GM18519 (cell line): ENCODE results near the gene HCK.
"Not testable (repeated sequence)": the region's sequence is repeated elsewhere in the genome, so short reads cannot be mapped to it uniquely, and the experiment has no call there.

ENCODE experiments used
- ATAC-seq: cut with Tn5 transposase; IDR thresholded peaks from one replicate; pipeline ENCODE4 v1.9.1; 2021; ENCODE audit warnings: mild to moderate bottlenecking, moderate library complexity; ENCODE audit not compliant: unreplicated experiment, low FRiP score

HCK gene

GRCh38 chr20:32088759-32089158, 36.7 kb downstream of the HCK start:
- ATAC-seq: no peak

DNA sequence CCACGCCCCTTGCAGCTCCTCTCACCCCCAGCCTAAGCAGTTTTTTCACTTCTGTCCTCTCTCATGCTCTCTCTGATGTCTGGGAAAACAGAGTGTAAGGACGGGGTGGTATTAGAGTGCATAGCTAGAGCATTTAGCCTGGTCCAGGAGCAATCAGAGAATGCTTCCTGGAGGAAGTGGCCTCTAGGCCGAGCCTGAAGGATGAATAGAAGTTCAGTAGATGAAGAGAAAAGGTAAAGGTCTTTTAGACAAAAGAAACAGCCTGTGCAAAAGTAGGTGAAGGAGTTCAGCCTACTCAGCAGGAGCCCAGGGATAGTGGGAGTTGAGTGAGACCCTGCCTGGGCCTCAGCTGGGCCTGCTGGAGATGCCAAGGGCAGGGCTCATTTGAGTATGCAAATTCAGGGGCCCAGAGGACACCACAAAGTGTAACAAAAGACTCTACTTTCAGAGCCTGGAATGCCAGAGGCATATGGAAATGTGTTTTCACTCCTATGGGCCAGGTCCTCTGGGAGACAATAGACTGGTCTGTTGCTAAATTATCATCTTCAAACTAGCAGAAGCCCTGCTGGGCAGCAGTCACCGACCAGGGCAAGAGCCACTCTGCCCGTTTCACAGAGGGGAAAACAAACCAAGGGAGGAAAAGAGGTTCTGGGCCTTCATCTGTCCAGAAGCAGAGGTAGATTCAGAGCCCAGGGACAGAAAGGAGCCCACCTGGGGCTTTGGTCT, 37.8 kb downstream of the HCK start:
- no peak for ATAC-seq

DNA sequence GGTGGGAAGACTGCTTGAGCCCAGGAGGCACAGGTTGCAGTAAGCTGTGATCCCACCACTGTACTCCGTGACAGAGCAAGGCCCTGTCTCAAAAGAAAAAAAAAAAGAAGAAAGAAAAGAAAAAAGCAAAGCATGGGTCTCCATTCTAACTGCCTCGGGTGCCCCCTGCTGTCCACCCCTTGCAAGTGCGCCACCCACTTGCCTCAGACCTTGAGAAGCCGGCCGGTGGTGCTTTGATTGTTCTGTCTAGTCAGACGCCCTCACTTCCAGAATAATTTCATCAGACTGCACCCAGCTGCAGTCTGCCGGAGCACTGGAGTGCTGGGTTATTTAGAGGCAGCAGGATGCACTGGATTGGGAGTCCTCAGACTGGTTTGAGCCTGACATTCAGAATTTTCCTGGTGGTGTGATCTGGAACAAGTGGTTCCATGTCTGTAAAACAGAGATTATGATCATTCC, 39.9 kb downstream of the HCK start:
- no peak for ATAC-seq

DNA sequence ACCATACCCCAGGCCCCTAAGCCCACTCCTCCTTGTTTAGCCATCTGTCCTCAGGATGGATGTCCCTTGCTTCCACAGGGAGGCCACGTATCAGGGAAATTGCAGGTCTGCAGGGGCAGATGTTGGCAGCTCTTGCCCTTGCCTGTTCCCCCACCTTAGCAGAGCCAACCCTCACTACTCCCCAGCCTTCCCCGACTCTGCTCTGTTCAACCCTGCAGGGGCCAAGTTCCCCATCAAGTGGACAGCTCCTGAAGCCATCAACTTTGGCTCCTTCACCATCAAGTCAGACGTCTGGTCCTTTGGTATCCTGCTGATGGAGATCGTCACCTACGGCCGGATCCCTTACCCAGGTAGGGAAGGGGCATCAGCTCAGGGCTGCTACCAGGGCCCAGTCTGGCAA, 46.7 kb downstream of the HCK start:
- ATAC-seq: no peak

- ATAC-seq: no peak
Measured at GRCh38 chr20:32108814-32109391, 56.9 kb downstream of the HCK start.

DNA sequence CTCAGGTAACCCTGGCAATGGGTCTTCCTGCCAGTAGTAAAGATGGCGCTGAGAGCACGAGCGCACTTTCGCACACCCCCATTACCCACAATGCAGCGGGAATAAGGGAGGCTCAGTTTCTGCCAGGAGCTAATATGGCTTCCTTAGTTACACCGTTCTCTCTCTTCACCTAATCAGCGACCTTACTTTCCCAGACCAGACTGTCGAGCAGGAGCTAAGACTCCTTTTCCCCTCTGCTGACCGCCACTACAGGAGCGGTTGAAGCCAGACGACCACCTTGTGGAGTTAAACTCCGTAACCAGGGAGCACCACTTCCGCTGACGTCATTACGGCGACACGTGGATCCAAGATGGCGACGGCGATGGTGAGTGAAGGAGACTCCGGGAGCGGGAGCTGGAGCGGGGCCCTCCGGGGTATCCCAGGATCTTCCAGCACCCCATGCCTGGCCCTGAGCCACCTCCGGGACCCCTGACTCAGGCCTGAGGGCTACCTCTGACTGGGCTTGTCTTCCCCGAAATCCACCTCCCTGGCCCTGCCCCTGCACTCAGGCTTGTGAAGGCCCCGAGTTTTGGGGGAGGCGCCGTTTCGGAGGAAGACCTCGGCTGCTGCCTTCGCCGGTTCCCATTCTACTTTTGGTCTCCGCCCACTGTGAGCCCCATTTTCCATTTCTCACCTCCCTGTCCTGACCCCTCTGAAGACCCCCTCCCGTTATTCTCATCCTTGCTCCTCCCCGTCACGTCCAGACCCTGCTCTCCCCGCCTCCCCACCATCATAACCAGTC, 57.5 kb downstream of the HCK start, which contains the start of gene TM9SF4:
Gene TM9SF4, plus strand, starts transcription at position 323 of the 781 bp plus-strand sequence. Its CDS starts 27 bp downstream, at position 350.
- ATAC-seq: peak; percentile 56

DNA sequence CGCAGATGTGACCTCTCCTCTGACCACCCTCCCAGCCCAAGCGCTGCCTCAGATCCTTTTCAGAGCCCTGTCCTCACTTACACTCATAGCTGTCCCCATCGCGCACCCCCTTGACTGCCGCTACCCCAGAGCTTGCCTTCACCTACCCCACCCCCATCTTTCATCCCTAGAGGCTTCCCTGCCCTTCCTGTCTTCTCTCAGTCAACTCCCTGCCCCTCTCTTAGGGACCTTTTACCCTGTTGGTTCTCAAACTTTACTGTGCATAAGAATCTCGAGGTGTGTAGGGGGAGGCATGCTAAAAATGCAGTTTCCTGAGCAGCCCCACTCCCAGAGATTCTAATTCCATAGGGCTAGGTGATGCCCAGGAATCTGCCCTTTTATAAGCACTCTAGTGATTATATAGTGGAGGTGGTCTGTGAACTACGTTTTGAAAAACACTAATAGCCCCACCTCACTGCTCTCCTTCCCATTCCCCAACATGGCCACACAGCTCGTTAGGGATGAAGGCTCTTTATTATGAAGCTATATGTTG, 58.2 kb downstream of the HCK start:
- no peak for ATAC-seq

GRCh38 chr20:32110727-32111126, 58.7 kb downstream of the HCK start:
- no peak for ATAC-seq

DNA sequence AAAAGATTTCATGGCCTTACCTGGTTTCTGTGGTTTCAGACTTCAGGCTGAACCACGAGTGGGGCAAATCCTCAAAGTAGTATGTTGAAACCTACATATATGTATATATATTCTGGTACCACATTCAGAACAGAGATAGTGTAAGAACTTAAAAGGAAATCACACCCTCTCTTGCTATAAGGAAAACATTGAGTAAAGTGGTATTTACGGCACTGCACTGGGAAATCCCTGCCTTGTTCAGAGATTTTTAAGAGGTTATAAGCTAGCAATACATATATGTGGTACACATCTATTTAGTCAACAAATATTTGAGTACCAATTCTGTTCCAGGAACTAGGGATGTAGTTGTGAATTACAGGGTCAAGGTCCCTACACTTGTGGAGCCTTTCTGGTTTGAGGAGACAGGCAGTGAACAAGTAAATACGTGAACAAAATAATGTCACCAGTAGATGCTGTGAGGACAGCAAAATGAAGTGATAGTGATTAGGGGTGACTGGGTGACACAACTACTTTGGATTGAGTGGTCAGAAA, 59.2 kb downstream of the HCK start:
- ATAC-seq: no peak

DNA sequence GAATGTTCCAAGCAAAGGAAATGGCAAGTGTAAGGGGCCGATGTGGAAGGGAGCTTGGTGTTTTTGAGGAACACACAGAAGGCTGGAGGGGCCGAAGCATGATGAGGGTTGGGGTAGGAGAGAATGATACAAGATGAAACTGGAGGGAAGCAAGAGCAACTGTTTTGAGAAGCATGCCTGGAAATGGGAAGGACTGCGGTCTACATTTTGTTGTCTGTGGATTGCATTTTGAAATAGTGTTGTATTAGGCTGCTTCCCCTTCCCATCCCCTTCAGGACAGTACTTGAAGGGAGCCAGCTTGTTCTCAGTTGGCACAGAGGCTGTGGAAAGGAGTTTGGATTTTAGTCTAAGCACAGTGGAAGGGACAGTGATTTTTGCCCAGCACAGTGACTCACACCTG, 59.7 kb downstream of the HCK start:
- no peak for ATAC-seq

GRCh38 chr20:32112841-32113240, 60.8 kb downstream of the HCK start:
- ATAC-seq: no peak

DNA sequence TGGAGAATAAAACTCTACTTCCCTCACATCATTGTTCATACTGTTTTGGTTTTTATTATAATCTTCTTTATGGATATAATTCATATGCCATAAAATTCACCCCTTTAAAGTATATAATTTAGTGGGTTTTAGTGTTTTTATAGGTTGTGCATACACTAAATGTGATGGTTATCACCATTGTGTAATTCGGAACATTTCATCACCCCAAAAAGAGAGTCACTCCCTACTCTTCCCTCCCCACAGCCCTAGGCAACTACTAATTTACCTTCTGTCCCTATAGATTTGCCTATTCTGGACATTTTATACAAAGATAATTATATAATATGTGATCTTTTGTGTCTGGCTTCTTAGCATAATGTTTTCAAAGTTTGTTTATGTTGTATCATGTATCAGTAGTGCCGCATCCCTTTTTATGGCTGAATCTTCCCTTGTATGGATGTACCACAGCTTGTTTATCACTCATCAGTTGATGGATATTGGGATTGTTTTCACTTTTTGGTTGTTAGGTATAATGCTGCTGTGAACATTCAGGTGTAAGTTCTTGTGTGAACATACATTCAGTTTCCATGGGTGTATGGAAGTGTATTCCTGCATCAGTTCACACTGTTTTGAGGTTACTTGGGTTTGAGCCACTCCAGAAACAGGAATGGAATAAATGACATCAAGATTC, 61.7 kb downstream of the HCK start:
- no peak for ATAC-seq

DNA sequence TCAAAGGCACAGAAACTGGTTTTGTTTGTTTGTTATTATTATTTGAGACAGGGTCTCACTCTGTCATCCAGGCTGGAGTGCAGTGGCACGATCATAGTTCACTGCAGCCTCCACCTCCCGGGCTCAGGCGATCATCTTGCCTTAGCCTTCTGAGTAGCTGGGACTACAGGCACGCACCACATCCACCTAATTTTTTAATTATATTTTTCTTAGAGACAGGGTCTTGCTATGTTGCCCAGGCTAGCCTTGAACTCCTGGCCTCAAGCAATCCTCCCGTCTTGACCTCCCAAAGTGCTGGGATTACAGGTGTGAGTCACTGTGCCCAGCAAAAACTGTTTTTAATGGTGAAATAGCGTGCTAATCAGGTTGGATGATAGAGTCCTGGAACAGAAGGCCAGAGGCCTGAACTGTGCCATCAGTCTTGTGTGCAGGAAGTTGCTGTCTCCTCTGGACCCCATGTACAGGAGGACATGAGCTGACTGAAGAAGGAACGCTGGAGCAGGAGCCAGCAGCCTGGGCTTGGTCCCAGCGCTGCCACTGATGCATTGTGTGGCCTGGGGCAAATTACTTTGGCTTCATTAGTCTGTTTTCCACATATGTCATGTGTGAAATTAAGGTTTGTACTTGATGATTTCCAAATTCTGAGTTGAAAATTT, 62.4 kb downstream of the HCK start:
- no peak for ATAC-seq

- no peak for ATAC-seq
Measured at GRCh38 chr20:32115211-32115767, 63.2 kb downstream of the HCK start.

- no peak for ATAC-seq
Measured at GRCh38 chr20:32116079-32116521, 64.1 kb downstream of the HCK start.

GRCh38 chr20:32116796-32117195, 64.8 kb downstream of the HCK start:
- ATAC-seq: not testable (repeated sequence)

GRCh38 chr20:32118427-32118826, 66.4 kb downstream of the HCK start:
- ATAC-seq: not testable (repeated sequence)

GRCh38 chr20:32119734-32120133, 67.7 kb downstream of the HCK start:
- ATAC-seq: no peak

- not testable (repeated sequence) for ATAC-seq
Measured at GRCh38 chr20:32121908-32122307, 69.9 kb downstream of the HCK start.
